GM19467 (cell line): ENCODE results near the gene GRK5.

Experiments used
- ATAC-seq: cut with Tn5 transposase; IDR thresholded peaks from one replicate; pipeline ENCODE4 v1.9.1; 2021; ENCODE audit warnings: mild to moderate bottlenecking, moderate library complexity; ENCODE audit not compliant: unreplicated experiment

GRK5 gene

GRCh38 chr10:119292968-119293760, 85.8 kb downstream of the GRK5 start:
- ATAC-seq, result no peak

- ATAC-seq, result no peak
These were observed 89.3 kb downstream of the GRK5 start for GRCh38 chr10:119296703-119297102.

- ATAC-seq, result no peak
These were observed 90.0 kb downstream of the GRK5 start for GRCh38 chr10:119297207-119297968.

- no peak for ATAC-seq
These were observed 91.4 kb downstream of the GRK5 start for GRCh38 chr10:119298810-119299209.

GRCh38 chr10:119299531-119299930, 92.2 kb downstream of the GRK5 start:
- ATAC-seq, result no peak

GRCh38 chr10:119301397-119301796, 94.0 kb downstream of the GRK5 start:
- ATAC-seq, result no peak

GRCh38 chr10:119302172-119302571, 94.8 kb downstream of the GRK5 start:
- no peak for ATAC-seq

DNA sequence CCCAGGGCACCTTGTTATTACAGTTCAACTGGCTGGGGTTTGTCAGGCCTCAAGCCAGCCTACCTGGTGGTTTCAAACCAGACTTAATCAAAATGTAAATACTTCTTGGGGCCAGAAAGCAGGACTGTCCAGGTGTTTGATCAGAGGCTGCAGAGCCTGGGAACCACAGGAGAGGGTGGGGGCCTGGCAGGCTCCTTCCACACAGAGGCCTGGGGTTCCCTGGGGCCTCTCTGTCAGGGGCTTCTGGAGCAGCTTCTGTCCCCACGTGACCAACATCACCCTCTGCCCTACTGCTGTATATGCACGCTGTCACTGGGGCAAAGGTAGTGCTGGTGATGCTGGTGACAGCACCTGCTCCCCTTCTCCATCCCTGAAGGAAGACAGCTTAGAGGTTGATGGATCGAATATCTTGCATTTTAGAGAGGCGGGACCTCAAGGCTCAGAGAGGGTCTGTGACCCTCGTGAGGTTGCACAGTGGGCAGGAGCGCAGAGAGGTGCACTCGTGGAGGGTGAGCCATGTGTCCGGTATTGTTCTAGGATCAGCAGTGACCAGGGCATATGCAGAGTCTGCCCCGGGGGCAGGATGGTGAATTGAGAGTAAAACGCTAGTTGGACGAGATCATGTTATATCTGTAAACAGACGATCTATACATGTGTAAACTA, 95.4 kb downstream of the GRK5 start:
- ATAC-seq, result no peak

GRCh38 chr10:119303886-119304285, 96.5 kb downstream of the GRK5 start:
- no peak for ATAC-seq

DNA sequence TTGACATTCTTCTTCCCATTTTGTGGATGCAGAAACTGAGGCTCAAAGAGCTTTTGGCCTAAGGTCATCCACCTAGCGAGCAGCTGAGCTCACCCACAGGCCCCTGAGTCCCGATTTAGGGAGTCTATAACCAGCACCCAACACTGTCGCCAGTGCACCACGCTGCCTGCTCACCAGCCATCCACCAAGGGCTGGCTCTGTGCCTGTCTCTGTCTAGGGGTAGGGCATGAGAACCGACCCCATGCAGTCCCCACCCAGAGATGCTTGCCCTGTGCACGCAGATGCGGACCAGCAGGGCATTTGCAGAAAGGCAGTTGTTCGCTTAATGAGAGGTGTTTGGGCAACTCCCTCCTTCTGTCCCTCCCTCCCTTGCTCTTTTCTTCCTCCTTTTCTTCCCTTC, 97.2 kb downstream of the GRK5 start:
- no peak for ATAC-seq

DNA sequence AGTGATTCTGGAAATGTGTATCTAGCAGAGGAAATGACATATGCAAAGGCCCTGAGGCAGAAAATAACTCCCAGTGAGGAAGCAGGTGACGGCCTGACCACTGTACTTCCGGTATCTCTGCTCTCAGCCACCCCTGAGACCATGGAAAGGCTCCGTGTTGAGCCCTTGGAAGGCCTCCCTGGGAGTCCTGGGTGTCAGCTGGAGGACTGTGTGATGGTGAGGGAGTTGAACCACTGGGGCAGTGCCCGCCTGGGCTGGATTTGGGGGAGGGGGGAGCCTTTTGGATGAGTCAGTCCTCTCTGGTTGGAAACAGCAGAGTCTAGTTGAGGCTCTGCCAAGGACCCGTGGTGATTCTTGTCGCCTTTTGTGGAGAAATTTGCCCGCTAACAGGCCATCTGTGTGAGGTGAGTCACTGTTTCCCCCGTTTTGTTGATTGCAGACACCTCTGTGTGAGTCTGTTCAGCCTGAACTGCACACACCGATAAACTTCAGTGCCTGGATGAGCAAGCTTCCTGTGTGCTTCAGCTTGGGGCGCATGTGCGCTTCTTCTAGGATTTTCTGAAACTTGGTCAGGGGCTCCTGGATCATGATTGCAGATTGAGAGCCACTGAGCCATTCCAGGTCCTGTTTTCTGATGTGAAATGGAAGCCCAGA, 98.6 kb downstream of the GRK5 start:
- ATAC-seq, result peak; percentile 37

GRCh38 chr10:119306514-119306951, 99.2 kb downstream of the GRK5 start:
- peak; percentile 62 for ATAC-seq

GRCh38 chr10:119306986-119307392, 99.6 kb downstream of the GRK5 start:
- ATAC-seq, result no peak

DNA sequence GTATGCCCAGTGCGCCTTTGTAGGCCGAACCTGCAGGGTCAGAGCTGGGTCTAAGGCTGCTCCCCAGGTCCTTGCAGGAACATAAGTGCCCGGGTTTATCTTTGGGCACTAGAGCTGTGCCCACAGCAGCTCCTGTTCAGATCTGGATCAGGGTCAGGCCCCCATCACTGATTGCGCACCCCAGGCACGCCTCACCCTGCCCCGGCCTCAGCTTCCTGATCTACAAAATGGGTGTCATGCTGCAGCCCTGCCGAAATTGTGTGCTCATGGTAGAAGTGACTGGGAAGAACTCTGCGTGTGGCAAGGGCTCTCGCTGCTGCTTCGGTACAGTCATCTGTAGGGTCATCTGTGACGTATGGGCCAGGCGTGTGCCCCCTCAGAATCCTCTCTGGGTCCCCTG, 100.7 kb downstream of the GRK5 start:
- ATAC-seq, result no peak

DNA sequence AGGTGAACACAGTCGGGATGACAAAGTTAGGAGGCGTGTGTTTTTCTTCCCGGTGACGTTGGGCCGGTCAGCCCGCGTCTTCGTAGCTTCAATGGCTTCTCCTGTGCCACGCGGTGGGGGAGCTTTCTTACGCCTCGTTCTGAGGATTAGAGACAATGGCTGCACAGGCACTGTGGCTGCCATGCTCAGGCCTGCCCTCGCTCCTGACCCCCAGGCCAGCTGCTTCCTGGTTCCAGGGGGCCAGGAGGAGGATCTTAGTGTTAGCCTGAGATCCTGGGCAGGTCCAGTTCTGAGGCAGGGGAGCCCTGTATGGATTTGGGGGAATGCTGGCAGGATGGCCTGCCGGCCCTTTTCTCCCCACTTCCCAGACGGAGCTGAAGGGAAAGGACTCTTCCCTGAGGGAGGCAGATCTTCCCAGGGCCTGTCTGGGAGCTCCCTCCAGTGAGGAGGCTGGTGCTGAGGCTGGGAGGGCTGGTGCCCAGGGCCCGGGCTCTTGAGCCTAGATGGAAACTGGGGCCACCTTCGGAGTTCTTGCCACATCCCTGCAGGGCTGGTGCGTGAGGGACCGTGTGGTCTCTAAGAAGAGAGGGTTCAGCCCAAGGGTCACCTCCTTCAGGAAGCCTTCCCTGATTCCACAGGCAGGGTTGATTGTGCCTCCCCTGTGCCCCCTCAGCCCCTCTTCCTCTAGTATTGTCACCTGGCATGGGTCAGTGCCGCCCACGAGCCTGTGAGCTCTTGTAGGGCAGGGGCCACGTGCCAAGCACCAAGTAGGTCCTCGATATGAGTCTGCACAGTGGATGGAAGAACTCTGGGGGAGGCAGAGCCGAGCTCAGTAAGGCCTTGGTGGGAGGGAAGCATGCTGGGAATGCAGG, 101.4 kb downstream of the GRK5 start:
- ATAC-seq, result no peak

DNA sequence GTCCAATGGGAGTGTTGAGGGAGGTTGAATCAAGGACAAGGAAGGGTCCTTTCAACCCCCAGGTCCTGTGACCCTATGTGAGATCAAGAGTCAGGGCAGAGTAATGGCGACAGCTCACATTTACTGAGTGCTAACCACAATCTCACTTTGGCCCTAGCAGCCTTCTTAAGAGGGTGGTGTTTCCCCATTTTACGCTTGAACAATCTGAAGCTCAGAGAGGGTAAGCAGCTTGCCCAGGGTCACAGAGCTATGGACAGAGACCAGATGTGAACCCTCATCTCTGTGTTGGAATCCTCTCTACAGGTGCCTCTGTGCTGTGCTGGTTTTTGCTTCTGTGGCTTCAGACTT, 102.0 kb downstream of the GRK5 start:
- no peak for ATAC-seq

- ATAC-seq, result no peak
These were observed 103.4 kb downstream of the GRK5 start for GRCh38 chr10:119310806-119311205.

- no peak for ATAC-seq
These were observed 104.9 kb downstream of the GRK5 start for GRCh38 chr10:119312241-119312640.

- no peak for ATAC-seq
These were observed 105.7 kb downstream of the GRK5 start for GRCh38 chr10:119313024-119313423.

DNA sequence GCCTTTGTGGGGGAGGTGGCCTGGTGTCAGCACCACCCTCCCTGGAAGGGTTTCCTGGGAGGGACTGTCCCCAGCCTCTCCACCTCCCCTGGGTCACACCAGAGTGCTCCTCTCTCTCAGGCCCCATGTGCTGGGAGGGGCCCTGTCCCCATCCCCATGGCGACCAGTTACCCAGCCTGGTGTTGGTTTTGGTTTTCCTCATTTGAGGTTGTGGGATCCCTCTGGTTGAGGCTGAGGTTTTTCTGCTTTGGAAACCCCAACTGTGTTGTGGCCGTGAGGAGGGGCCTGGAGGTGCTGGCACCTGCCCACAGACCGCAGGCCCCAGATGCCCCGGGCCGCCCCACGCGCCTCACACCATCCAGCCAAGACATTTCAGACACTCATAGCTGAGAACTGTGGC, 106.3 kb downstream of the GRK5 start:
- ATAC-seq, result peak; percentile 59
